Left ventricle myocardium superior (tissue), 1 donor: Measurements from ENCODE around the gene PCNX4. TPM values are rescaled to one million over a fixed set of nuclear protein-coding genes. Genes with fewer than 3 reads are reported as not detected.
"Not testable (repeated sequence)": the region's sequence is repeated elsewhere in the genome, so short reads cannot be mapped to it uniquely, and the experiment has no call there.

Experiments
- ATAC-seq: fragments of 200-7000 bp; cut with Tn5 transposase; one replicate; pipeline ENCODE4 v1.9.1; 2020; ENCODE audit warnings: mild to moderate bottlenecking, moderate library complexity
- DNase-seq: peaks from one replicate; pipeline ENCODE4 v3.0.0-alpha.2; 2020
- intact Hi-C: fragments of 100-400 bp; cut with micrococcal nuclease; formaldehyde crosslinking; loops from one replicate; pipeline ENCODE4 v1.11.0; 2022
- total RNA-seq: library from RNA; stranded (reverse); fragmentation: NEBNext Ultra II Directional; extraction: Animal tissue kit (Norgen Biotek cat#: 25700); gene quantifications from one replicate; pipeline ENCODE4 v1.2.1, GENCODE V29; 2021
- donor health status: DM: no; HTN: yes; CAD: no; lungs with severe emphysema.

PCNX4 gene
- total RNA-seq, 1 donor from 2014 or later, result 23.2 TPM

DNA sequence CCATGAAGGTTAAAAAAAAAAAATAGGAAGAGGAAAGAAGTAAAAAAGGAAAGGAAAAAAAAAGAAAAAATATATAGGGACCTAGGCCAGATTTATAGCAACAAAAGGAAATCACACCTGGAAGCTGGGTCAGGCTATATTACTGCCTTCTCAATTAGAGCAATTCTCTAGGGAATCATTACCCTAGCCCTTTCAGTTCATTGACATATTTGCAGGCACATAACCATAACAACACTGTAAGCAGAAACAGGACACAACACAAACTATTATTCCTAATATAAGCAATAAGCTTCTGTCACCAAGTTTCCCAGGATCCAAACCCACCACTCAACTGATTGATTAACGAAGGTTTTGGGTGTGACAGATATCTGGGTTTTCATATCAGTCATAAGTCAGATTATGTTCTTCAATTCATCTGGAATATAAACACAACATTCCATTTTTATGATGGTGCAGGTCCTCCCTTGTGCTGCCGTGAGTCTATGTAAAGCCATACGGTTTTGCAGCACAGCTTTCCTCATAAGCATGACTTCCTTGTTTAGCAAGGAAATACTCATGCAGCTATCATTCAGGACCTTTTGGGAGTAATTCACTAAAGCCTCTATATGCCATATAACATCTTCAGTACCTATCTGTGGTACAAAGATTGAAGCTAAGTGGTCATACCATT lies 4.2 kb downstream of the PCNX4 start:
- intact Hi-C loops, result no loop called here
- no peak for DNase-seq
- ATAC-seq, result no peak

DNA sequence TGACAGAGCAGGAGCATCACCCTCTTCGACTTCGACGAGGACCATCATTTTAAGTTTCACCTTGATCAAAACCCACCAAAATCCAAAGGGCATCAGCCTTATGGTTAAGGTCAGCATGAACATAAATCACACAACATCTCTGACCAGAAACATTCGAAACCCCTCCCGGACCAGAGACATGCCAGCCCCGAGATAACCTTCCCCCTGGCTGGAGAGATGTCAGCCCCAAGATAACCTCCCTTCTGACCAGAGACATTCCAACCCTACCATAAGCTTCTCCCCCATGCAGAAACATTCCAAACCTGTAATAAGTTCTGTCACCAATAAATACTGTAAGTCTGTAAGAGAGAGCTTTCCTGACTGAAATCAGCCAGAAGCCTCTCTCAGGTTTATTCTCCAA lies 6.3 kb downstream of the PCNX4 start:
- DNase-seq, result no peak
- intact Hi-C loops, result no loop called here
- ATAC-seq, result no peak

DNA sequence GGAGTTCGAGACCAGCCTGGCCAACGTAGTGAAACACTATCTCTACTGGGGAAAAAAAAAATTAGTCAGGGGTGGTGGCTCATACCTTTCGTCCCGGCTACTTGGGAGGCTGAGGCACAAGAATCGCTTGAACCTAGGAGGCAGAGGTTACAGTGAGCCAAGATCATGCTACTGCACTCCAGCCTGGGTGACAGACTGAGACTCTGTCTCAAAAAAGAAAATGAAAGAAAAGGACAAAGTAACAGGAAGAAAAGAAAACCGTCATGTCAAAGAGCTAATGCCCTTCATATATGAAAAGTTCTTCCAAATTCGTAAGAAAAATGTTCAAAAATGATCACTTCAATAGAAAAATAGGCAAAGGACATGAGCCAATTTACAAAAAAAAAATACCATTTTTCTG lies 8.1 kb downstream of the PCNX4 start:
- intact Hi-C loops, ATAC-seq, DNase-seq: not testable (repeated sequence)

DNA sequence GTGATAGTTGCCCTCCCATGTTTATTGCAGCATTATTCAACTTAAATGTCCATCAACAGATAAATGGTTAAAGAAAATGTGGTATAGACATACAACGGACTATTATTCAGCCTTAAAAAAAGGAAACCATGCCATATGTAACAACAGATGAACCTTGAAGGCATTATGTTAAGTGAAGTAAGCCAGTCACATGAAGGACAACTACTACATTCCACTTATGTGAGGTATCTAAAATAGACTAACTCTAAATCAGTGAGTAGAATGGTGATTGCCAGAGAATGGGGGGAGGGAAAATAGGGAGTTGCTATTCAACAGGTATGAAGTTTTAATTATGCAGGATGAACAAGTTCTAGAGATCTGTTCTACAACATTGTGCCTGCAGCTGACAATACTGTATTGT lies 10.1 kb downstream of the PCNX4 start:
- DNase-seq, result no peak
- intact Hi-C loops, result no loop called here
- ATAC-seq, result peak; percentile 70

DNA sequence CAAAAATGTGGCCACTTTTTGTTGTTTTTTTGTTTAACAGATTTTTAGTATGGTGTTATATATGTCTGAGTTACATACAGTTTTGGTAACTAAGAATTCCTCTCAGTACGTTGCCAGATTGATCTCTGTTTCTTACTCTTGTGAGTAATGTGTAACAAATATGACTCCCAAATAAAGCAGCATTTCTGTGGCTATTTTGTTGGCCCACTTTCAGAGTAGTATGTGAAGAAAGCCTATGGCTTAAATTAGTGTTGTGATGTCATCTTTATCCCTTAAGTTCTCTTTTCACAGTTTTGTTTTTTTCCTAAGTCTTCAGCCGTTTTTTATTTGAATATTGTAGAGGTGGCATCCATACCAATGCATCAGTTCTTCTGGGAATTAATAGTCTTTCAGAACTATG lies 10.7 kb downstream of the PCNX4 start:
- DNase-seq, result no peak
- intact Hi-C loops, result no loop called here
- no peak for ATAC-seq

DNA sequence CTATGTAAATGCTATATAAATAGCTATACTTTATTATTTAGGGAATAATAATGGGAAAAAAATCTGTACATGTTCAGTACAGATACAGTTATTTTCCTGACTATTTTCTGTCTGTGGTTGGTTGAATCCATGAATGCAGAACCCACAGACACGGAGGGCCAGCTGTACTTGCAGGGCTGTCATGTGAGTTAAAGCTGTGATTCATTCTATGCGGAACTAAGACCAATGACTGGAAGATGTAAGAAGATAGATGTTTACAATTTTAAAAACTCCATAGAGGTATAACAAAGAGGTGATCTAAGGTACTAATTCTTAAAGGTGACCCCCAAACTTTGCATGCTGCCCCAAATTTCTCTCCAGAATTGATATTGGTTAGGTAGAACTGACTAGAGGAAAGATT lies 14.6 kb downstream of the PCNX4 start:
- ATAC-seq (peak; percentile 66), DNase-seq (no peak)
- intact Hi-C loops, result no loop called here

DNA sequence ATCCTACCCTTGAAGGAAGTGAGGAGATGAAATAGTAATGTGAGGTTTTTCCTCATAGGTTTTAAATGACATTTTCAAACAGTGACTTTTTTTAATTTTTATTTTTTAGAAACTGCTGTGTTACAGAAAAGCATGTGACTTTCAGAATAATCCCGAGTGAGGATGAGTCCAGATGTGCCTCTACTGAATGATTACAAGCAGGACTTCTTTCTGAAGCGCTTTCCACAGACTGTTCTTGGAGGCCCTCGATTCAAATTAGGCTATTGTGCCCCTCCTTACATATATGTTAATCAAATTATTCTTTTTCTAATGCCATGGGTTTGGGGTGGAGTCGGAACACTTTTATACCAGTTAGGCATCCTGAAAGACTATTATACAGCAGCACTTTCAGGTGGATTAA lies 15.8 kb downstream of the PCNX4 start:
- intact Hi-C loops, result no loop called here
- ATAC-seq (no peak), DNase-seq (no peak)

DNA sequence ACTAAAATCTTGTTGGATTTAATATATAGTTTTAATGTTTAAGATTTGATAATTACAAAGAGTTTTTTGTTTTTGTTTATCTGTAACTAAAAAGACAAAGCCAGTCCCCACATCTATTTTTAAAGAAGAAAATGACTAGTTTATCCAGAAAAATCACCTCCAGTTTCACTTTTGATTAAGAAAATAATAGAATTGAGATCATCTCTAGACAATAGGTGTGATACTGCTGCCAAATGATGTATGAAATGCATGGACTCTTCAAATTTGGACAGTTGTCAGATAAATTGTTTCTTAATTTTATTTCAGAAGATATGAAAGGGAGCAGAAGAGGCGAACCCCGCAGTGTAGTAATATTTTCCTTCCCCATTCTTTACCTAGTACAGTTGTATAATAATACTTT lies 20.0 kb downstream of the PCNX4 start:
- intact Hi-C loops, result no loop called here

DNA sequence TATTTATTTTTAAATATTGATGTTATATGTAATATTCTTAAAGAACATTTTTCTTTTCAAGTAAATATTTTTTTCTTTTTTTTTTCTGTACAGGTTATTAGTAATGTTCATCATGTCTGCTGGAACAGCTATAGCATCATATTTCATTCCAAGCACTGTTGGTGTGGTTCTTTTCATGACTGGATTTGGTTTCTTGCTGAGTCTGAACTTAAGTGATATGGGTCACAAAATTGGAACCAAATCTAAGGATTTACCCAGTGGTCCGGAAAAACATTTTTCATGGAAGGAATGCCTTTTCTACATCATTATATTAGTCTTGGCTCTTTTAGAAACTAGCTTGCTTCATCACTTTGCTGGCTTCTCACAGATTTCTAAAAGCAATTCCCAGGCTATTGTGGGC lies 23.2 kb downstream of the PCNX4 start:
- ATAC-seq (no peak), DNase-seq (no peak)
- intact Hi-C loops, result no loop called here

More for the DNA sequence above, 20.0 kb downstream of the PCNX4 start:
- ATAC-seq, result no peak
- no peak for DNase-seq

DNA sequence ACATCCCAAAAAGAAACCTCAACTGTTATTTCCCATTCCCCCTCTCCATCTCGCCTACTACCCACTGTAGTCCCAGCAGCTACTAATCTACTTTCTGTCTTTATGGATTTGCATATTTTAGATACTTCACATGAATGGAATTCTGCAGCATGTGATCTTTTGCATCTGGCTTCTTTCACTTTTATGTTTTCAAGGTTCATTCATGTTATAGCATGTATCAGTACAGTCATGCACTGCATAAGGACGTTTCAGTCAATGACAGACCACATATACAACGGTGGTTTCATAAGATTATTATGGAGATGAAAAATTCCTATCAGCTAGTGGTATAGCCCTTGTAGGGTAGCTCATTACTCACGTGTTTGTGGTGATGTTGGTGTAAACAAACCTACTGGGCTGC lies 24.5 kb downstream of the PCNX4 start:
- intact Hi-C loops, result no loop called here
- ATAC-seq, result no peak
- no peak for DNase-seq

DNA sequence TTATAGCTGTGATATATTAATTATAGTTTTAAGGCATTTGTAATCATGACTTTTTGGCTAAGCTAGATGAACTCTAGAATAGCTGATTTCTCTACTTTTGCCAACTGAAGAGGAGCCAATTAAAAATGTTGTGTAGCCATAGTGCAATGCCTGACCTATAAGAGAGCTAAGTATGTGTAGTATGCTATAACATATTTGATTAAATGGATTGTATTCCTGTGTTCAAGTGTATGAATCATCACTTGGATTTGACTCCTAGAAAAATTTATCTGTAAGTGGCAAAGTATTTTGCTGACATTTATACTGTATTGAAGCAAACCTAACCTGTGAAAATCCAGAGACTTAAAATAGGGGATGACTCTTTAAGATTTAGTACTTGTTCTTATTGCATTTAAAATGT lies 34.2 kb downstream of the PCNX4 start:
- DNase-seq, result no peak
- intact Hi-C loops, result no loop called here
- no peak for ATAC-seq

DNA sequence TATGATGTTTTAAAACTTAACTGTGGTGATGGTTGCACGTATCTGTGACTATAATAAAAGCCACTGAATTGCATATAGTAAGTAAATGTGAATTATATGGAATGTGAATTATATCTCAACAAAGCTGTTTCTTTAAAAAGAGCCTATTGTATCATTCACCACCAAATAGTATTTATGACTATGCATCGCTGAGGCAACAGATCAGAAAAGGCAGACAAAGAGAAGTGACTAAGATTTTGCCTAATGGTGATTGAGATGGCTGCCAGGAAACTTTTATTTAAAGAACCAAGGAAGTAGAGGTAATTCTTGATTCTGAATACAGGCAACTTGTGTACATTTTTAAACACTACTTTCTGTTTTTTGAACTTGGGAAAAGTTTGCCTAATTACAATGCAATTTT lies 41.8 kb downstream of the PCNX4 start:
- DNase-seq, result no peak
- intact Hi-C loops, result no loop called here

DNA sequence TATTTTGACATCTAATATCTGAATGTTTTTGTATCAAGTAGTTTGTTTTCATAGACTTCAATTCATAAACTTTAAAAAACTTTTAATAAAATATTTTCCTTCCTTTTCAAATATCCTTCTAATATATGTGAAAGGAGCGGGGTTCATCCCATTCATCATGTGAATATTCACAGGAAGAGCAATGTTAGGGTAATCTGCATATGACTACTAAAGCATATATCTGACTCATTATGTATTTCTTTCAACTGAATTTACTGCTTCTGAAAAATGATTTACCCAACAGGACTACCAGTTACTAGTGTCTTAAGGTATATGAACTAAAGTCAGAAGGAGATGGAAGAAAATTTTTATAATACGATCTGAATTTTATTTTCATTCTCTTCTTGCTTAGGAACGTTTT lies 43.0 kb downstream of the PCNX4 start:
- intact Hi-C loops, result no loop called here
- DNase-seq (no peak), ATAC-seq (no peak)

More for the DNA sequence above, 41.8 kb downstream of the PCNX4 start:
- no peak for ATAC-seq

DNA sequence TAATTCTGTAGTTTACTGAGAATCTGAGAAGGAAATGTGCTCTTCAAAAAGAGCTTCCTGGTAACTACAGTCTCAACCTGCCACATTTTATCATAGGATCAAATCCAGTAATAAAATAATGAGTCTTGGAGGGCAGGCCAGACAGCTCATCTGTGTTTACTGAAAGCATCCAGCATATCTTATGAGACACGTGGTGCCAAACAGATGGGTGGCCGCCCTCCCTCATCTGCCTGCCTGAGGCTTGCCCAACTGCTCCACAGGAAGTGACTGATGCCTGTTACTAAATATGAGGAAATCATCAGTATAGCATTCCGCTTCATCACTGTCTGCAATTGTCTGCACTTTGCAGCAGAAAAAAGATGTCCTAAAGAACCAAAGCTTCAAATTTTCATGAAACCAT lies 60.0 kb downstream of the PCNX4 start:
- intact Hi-C loops, result no loop called here
- DNase-seq, result peak; percentile 77
- ATAC-seq, result peak; percentile 91

DNA sequence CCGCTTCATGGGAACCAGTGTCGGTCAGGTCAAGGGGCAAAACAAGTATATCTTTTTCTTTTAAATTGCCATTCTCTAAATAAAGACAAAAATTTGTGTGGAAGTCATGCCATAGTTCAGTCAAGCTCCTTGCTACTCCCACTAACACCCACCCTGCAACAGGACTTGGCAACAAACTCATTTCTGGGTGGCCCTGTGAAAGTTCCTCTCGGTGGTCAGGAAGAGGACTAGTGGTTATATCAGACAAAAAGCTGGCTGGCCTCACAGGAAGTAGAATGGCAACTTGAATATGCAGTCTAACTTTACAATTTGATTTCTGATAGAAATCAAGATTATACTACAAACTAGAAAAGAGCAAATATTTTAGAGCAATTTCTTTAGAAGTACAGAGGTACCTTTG lies 62.3 kb downstream of the PCNX4 start:
- ATAC-seq (no peak), DNase-seq (no peak)
- intact Hi-C loops, result no loop called here

DNA sequence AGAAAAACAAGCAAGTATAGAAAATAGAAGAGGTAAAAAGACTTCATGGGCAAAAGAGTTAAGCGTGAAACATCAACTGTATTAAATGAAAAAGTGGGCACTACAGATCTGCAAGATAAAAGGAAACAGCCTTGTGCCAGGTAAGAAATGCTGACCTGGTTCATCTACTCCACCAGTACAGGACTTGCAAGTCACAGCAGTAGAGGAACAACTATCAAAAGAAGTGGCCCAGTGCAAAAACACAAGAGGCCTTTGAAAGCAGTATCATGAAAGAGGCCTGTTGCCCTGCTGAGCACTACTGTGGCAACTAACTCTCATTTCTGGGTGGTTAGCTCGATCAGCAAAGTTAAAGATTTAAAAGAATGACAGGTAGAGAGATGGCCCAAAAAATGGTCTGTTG lies 62.9 kb downstream of the PCNX4 start:
- intact Hi-C loops, result no loop called here

DNA sequence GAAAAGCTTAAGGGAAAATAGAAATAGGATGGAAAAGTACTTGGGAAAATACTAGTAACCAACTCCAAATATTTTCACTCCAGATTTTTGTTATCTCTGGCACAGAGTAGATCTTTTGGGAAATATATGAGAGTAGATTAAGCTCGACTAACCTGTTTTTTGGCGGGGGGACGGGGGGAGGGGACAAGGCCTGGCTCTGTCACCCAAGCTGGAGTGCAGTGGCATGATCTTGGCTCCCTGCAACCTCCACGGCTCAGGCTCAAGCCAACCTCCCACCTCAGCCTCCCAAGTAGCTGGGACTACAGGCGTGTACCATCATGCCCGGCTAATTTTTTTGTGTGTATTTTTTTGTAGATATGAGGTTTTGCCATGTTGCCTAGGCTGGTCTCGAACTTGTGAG lies 68.7 kb downstream of the PCNX4 start:
- intact Hi-C loops, result no loop called here
- DNase-seq (no peak), ATAC-seq (no peak)

More for the DNA sequence above, 62.9 kb downstream of the PCNX4 start:
- ATAC-seq (no peak), DNase-seq (no peak)

DNA sequence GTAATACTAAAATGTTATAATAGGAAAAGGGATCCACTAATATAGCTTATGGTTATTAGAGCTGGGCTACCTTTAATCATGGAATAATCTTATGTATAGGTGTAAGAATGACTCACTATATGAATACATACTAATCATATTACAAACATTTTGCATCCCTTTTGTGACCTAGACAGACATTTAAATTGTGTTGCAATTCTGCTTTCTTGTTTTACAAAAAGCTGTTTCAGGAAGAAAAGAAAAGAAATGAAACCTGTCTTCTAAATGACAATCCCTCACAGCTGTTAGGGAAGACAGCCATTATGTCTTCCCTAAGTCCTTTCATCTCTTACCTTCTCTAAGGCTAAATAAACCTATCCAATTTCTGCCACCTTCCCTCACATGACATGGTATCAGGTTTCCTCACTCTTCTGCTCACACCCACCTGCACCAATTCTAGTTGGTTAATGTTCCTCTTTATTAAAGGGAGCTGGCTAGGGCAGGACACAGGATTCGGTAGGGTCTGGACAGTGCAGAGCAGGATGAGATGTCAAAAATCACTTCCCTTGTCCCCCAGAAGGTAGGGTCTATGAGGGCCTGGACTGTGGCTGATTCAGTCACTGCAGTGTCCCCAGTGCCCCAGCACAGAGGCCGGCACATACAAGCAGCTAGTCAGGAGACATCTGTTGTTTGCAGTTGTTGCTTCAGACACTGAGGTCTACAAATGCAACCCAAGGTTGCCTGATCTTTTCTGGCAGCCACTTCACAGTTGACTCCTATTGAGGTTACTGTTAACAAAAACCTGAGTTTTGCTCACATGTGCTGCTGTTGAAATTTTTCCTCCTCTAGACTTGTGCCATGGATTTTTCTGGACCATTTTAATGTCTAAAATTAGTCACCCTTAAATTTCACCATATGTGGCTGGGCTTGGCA lies 69.7 kb downstream of the PCNX4 start:
- DNase-seq (no peak), ATAC-seq (no peak)
- intact Hi-C loops, result no loop called here

DNA sequence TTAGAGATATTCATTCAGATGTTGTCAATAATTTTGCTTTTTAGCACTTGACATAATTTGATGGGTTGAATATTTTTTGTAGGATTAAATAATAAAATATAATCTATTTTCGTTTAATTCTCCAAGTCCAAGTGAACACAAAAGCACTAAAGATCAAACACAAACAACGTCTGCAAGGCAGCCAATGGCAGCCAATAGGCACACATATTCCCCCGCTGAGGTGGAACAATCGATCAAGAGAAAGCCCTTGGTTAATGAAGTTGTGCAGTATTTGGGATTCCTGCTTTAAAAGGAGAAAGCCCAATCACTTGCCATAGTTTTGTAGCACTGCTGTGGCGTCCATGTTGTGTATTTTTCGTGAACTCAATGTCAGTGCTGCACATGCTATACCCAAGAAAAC lies 72.0 kb downstream of the PCNX4 start:
- ATAC-seq (no peak), DNase-seq (no peak)
- intact Hi-C loops, result no loop called here

DNA sequence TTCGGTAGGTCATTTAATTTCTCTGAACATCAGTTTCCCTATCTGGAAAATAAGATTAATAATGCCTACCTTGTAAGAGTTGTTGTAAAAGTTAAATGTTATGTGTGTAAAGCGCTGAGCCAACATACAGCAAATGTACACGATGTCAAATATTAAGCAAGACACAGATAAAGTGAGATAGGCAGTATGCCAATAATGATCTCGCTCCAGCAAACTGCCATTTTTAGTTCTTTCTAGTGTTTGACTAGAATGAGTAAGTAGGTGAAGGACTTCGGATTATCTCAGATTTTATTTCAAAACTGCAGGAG lies 72.6 kb downstream of the PCNX4 start:
- no peak for ATAC-seq
- intact Hi-C loops, result no loop called here
- no peak for DNase-seq
